ENCODE results near the gene AP2B1. TPM values are rescaled to one million over a fixed set of nuclear protein-coding genes. Genes with fewer than 3 reads are reported as not detected.

AP2B1 gene
- total and polyA plus RNA-seq, 12 donors, result 23.4 to 167 (median 78.2) TPM

GRCh38 chr17:35618628-35619027 lies 31.5 kb downstream of the AP2B1 start:
- no peaks in the 10 kb centered on the region for H3K27me3 ChIP-seq
- no peaks in the 10 kb centered on the region for H3K9me3 ChIP-seq (replicated peaks in 1 of 3)
- no peak for DNase-seq
- no peak overlapping the region for H3K4me3 ChIP-seq
- no peak overlapping the region for H3K27ac ChIP-seq
- intact Hi-C loops (cut with DNase I), result no loop called here
- H3K4me1 ChIP-seq (replicated peaks in 1 of 2), result peaks cover 9 to 19% of the 10 kb centered on the region in 2 donors
- H3K36me3 ChIP-seq (replicated peaks in 1 of 2), result no peaks in the 10 kb centered on the region
- no peak for TF ChIP-seq CTCF (IDR thresholded peaks at IDR 0.05)
- TF ChIP-seq POLR2A (IDR thresholded peaks at IDR 0.05), result no peak

- H3K27me3 ChIP-seq, result no peaks in the 10 kb centered on the region
- no peaks in the 10 kb centered on the region for H3K9me3 ChIP-seq (replicated peaks in 1 of 3)
- no peak overlapping the region for H3K27ac ChIP-seq
- H3K4me1 ChIP-seq (replicated peaks in 1 of 2), result peaks cover 9 to 19% of the 10 kb centered on the region in 2 donors
- peaks cover 0 to 21% of the 10 kb centered on the region in 2 donors for H3K36me3 ChIP-seq (replicated peaks in 1 of 2)
- intact Hi-C loops (cut with DNase I), result no loop called here
- no peak for DNase-seq
- 23 to 39% (median 31%) methylated on average over 1 of the region's 1 CpG for WGBS, 4 donors
- H3K4me3 ChIP-seq, result no peak overlapping the region
- no peak for TF ChIP-seq POLR2A (IDR thresholded peaks at IDR 0.05)
These were observed 34.6 kb downstream of the AP2B1 start for GRCh38 chr17:35621768-35622167.

GRCh38 chr17:35627417-35627816 lies 40.3 kb downstream of the AP2B1 start:
- peaks cover 0 to 49% of the 10 kb centered on the region in 2 donors for H3K36me3 ChIP-seq (replicated peaks in 1 of 2)

GRCh38 chr17:35630530-35631148 lies 43.5 kb downstream of the AP2B1 start:
- 31 to 77% (median 47%) methylated on average over 1 of the region's 1 CpG for WGBS, 4 donors
- no peak for DNase-seq
- peaks cover 0 to 8% (median 0%) of the 10 kb centered on the region in 3 donors for H3K9me3 ChIP-seq (replicated peaks in 1 of 3)
- no peaks in the 10 kb centered on the region for H3K4me1 ChIP-seq (replicated peaks in 1 of 2)
- no peak overlapping the region for H3K4me3 ChIP-seq
- no peak overlapping the region for H3K27ac ChIP-seq
- peaks cover 0 to 54% of the 10 kb centered on the region in 2 donors for H3K36me3 ChIP-seq (replicated peaks in 1 of 2)
- no peaks in the 10 kb centered on the region for H3K27me3 ChIP-seq
- TF ChIP-seq POLR2A (IDR thresholded peaks at IDR 0.05) (no peak), CTCF (IDR thresholded peaks at IDR 0.05) (no peak)
- intact Hi-C loops (cut with DNase I), result no loop called here

More at GRCh38 chr17:35627417-35627816, 40.3 kb downstream of the AP2B1 start:
- intact Hi-C loops (cut with DNase I), result no loop called here
- no peak overlapping the region for H3K4me3 ChIP-seq
- H3K4me1 ChIP-seq (replicated peaks in 1 of 2), result no peaks in the 10 kb centered on the region
- TF ChIP-seq CTCF (IDR thresholded peaks at IDR 0.05), result no peak
- TF ChIP-seq POLR2A (IDR thresholded peaks at IDR 0.05), result no peak
- WGBS, 4 donors, result 94 to 97% (median 95%) methylated on average over 4 of the region's 4 CpGs
- no peak for DNase-seq
- H3K9me3 ChIP-seq (replicated peaks in 1 of 3), result peaks cover 0 to 8% (median 0%) of the 10 kb centered on the region in 3 donors
- H3K27me3 ChIP-seq, result no peaks in the 10 kb centered on the region
- H3K27ac ChIP-seq, result no peak overlapping the region

GRCh38 chr17:35641032-35641431 lies 53.9 kb downstream of the AP2B1 start:
- intact Hi-C loops (cut with DNase I), result no loop called here
- H3K27me3 ChIP-seq, result no peaks in the 10 kb centered on the region
- H3K4me1 ChIP-seq (replicated peaks in 1 of 2), result no peaks in the 10 kb centered on the region
- TF ChIP-seq CTCF (IDR thresholded peaks at IDR 0.05) (no peak), POLR2A (IDR thresholded peaks at IDR 0.05) (no peak)
- no peak for DNase-seq
- 86 to 98% (median 97%) methylated on average over 4 of the region's 4 CpGs for WGBS, 4 donors
- no peaks in the 10 kb centered on the region for H3K9me3 ChIP-seq (replicated peaks in 1 of 3)
- peaks cover 0 to 61% of the 10 kb centered on the region in 2 donors for H3K36me3 ChIP-seq (replicated peaks in 1 of 2)
- no peak overlapping the region for H3K27ac ChIP-seq
- no peak overlapping the region for H3K4me3 ChIP-seq

All from adrenal gland (tissue), 12 donors.